WTC11 (cell line): ENCODE results near the gene SP140L. TPM values are rescaled to one million over a fixed set of nuclear protein-coding genes. Genes with fewer than 3 reads are reported as not detected.
"Not testable (repeated sequence)": the region's sequence is repeated elsewhere in the genome, so short reads cannot be mapped to it uniquely, and the experiment has no call there.

ENCODE experiments used
- ATAC-seq: fragments of 200-7000 bp; cut with Tn5 transposase; 2 replicates; pipeline ENCODE4 v1.10.0; 2021; ENCODE audit warnings: mild to moderate bottlenecking, moderate library complexity
- CTCF ChIA-PET: fragments of 300-600 bp; sonication (Branson Sonifier 250); formaldehyde crosslinking; loops from one replicate; lab custom pipeline; 2021; ENCODE audit warnings: antibody characterized with exemption; lab: Charles Lee
- POLR2A ChIA-PET: fragments of 350-600 bp; sonication (Branson Sonifier 250); formaldehyde crosslinking; loops from one replicate; lab custom pipeline; 2021; ENCODE audit warnings: antibody characterized with exemption; lab: Charles Lee
- DNase-seq: peaks from one replicate; pipeline ENCODE4 v3.0.0; 2021; ENCODE audit warnings: low spot score
- H3K27ac Mint-ChIP-seq: 2 replicates; pipeline ENCODE4 v1.8.0; 2021; ENCODE audit warnings: mixed read lengths
- H3K27me3 Mint-ChIP-seq: 2 replicates; pipeline ENCODE4 v1.8.0; 2021; ENCODE audit warnings: low read depth, mild to moderate bottlenecking, moderate library complexity, mixed read lengths
- H3K36me3 Mint-ChIP-seq: 2 replicates; pipeline ENCODE4 v1.8.0; 2021; ENCODE audit warnings: mixed read lengths
- H3K4me1 Mint-ChIP-seq: 2 replicates; pipeline ENCODE4 v1.8.0; 2022; ENCODE audit warnings: mixed read lengths
- H3K4me3 Mint-ChIP-seq: 2 replicates; pipeline ENCODE4 v1.8.0; 2021; ENCODE audit warnings: mild to moderate bottlenecking, moderate library complexity, mixed read lengths
- H3K9me3 Mint-ChIP-seq: 2 replicates; pipeline ENCODE4 v1.8.0; 2021; ENCODE audit warnings: mixed read lengths
- AFF4 ChIP-seq: sonication (generic); formaldehyde crosslinking; IDR thresholded peaks from 2 replicates; pipeline ENCODE4 v1.8.1; 2023; ENCODE audit warnings: mild to moderate bottlenecking, missing genetic modification reagents, borderline replicate concordance
- CREB1 ChIP-seq: sonication (generic); formaldehyde crosslinking; IDR thresholded peaks from 2 replicates; pipeline ENCODE4 v1.8.0; 2023; ENCODE audit warnings: mild to moderate bottlenecking, missing genetic modification reagents
- E2F1 ChIP-seq: sonication (generic); formaldehyde crosslinking; IDR thresholded peaks from 2 replicates; pipeline ENCODE4 v1.8.0; 2022; ENCODE audit warnings: mild to moderate bottlenecking, missing genetic modification reagents
- E2F5 ChIP-seq: sonication (generic); formaldehyde crosslinking; IDR thresholded peaks from 2 replicates; pipeline ENCODE4 v1.8.1; 2022; ENCODE audit warnings: mild to moderate bottlenecking, moderate library complexity, missing genetic modification reagents
- FOXP1 ChIP-seq: sonication (generic); formaldehyde crosslinking; IDR thresholded peaks from 2 replicates; pipeline ENCODE4 v1.8.0; 2022; ENCODE audit warnings: missing genetic modification reagents, mild to moderate bottlenecking, moderate library complexity, borderline replicate concordance
- GRHL2 ChIP-seq: fragments of 250-450 bp; sonication (Bioruptor Pico); IDR thresholded peaks from 2 replicates; pipeline ENCODE4 v1.8.0; 2022; ENCODE audit warnings: mild to moderate bottlenecking, moderate library complexity; ENCODE audit not compliant: insufficient replicate concordance, severe bottlenecking
- JUN ChIP-seq: sonication (generic); formaldehyde crosslinking; IDR thresholded peaks from 2 replicates; pipeline ENCODE4 v1.8.0; 2023; ENCODE audit warnings: mild to moderate bottlenecking, missing genetic modification reagents
- NR3C1 ChIP-seq: sonication (generic); formaldehyde crosslinking; conservative IDR thresholded peaks from 2 replicates; pipeline ENCODE4 v1.8.1; 2023; ENCODE audit warnings: low read depth, mild to moderate bottlenecking, missing genetic modification reagents
- PRRX2 ChIP-seq: fragments of 250-450 bp; sonication (Bioruptor Pico); IDR thresholded peaks from 2 replicates; pipeline ENCODE4 v1.8.0; 2021; ENCODE audit warnings: mild to moderate bottlenecking
- RELA ChIP-seq: sonication (generic); formaldehyde crosslinking; IDR thresholded peaks from 2 replicates; pipeline ENCODE4 v1.8.1; 2022; ENCODE audit warnings: missing genetic modification reagents, mild to moderate bottlenecking, borderline replicate concordance
- RORB ChIP-seq: fragments of 250-450 bp; sonication (Bioruptor Pico); IDR thresholded peaks from 2 replicates; pipeline ENCODE4 v1.9.0; 2021; ENCODE audit warnings: mild to moderate bottlenecking
- SMAD3 ChIP-seq: sonication (generic); formaldehyde crosslinking; IDR thresholded peaks from 2 replicates; pipeline ENCODE4 v1.8.0; 2022; ENCODE audit warnings: missing genetic modification reagents, mild to moderate bottlenecking, borderline replicate concordance
- TCF7 ChIP-seq: sonication (generic); formaldehyde crosslinking; IDR thresholded peaks from 2 replicates; pipeline ENCODE4 v1.8.0; 2022; ENCODE audit warnings: mild to moderate bottlenecking, low read depth, missing genetic modification reagents, moderate library complexity
- ZNF138 ChIP-seq: sonication (generic); formaldehyde crosslinking; conservative IDR thresholded peaks from 2 replicates; pipeline ENCODE4 v1.8.1; 2022; ENCODE audit warnings: mild to moderate bottlenecking, moderate library complexity, missing genetic modification reagents
- ZNF219 ChIP-seq: sonication (generic); formaldehyde crosslinking; IDR thresholded peaks from 2 replicates; pipeline ENCODE4 v1.8.0; 2023; ENCODE audit warnings: missing genetic modification reagents, mild to moderate bottlenecking, borderline replicate concordance
- ZNF425 ChIP-seq: fragments of 250-450 bp; sonication (Bioruptor Pico); conservative IDR thresholded peaks from 2 replicates; pipeline ENCODE4 v1.9.0; 2021; ENCODE audit warnings: mild to moderate bottlenecking
- ZNF512 ChIP-seq: sonication (generic); formaldehyde crosslinking; IDR thresholded peaks from 2 replicates; pipeline ENCODE4 v1.8.1; 2022; ENCODE audit warnings: missing genetic modification reagents, borderline replicate concordance
- ZNF532 ChIP-seq: fragments of 250-450 bp; sonication (Bioruptor Pico); IDR thresholded peaks from 2 replicates; pipeline ENCODE4 v1.9.0; 2021; ENCODE audit warnings: mild to moderate bottlenecking, borderline replicate concordance
- total RNA-seq: library from RNA; stranded (reverse); gene quantifications from 3 replicates; pipeline ENCODE4 v1.2.3, GENCODE V29; 2021

SP140L gene
- total RNA-seq, 1 experiment from 2014 or later, result 3.2 TPM

- H3K4me3 Mint-ChIP-seq, POLR2A ChIA-PET, DNase-seq, ATAC-seq, H3K36me3 Mint-ChIP-seq, CTCF ChIA-PET, H3K27ac Mint-ChIP-seq, H3K27me3 Mint-ChIP-seq, H3K4me1 Mint-ChIP-seq: not testable (repeated sequence)
- H3K9me3 Mint-ChIP-seq, result peaks cover 11% of the 10 kb centered on the region
Observed at GRCh38 chr2:230401026-230401425, 74.0 kb downstream of the SP140L start.

GRCh38 chr2:230403746-230404145 lies 76.8 kb downstream of the SP140L start:
- Mint-ChIP-seq H3K4me3 (no peak overlapping the region), H3K9me3 (0 out of 2 replicates have a peak, but pooled peaks cover 4% of the 10 kb centered on the region), H3K4me1 (peaks cover 8% of the 10 kb centered on the region), H3K27me3 (no peaks in the 10 kb centered on the region), H3K27ac (no peak overlapping the region), H3K36me3 (no peaks in the 10 kb centered on the region)
- ChIA-PET CTCF (interaction anchor here (0.9 kb wide), 1 partner anchor 336 kb away, joined by 3 read pairs; no protein-coding TSS in a partner anchor), POLR2A (no interaction called here)
- DNase-seq, result no peak
- TF ChIP-seq ZNF425 (CRISPR knock-in tag) (no peak), ZNF532 (no peak), AFF4 (CRISPR knock-in tag) (no peak), GRHL2 (CRISPR knock-in tag) (no peak), CREB1 (CRISPR knock-in tag) (no peak), FOXP1 (CRISPR knock-in tag) (no peak), SMAD3 (CRISPR knock-in tag) (no peak), E2F1 (CRISPR knock-in tag) (no peak)
- no peak for ATAC-seq

- Mint-ChIP-seq H3K27ac (no peak overlapping the region), H3K9me3 (0 out of 2 replicates have a peak, but pooled peaks cover 4% of the 10 kb centered on the region), H3K36me3 (no peaks in the 10 kb centered on the region), H3K4me3 (no peak overlapping the region), H3K27me3 (peaks cover 13% of the 10 kb centered on the region), H3K4me1 (peaks cover 8% of the 10 kb centered on the region)
- ChIA-PET CTCF (no interaction called here), POLR2A (no interaction called here)
- ATAC-seq, result no peak
- DNase-seq, result no peak
- no peak for TF ChIP-seq PRRX2 (CRISPR knock-in tag)
- no peak for TF ChIP-seq ZNF219
- no peak for TF ChIP-seq FOXP1 (CRISPR knock-in tag)
- TF ChIP-seq ZNF138, result no peak
- no peak for TF ChIP-seq JUN
- TF ChIP-seq RELA, result no peak
- no peak for TF ChIP-seq TCF7 (CRISPR knock-in tag)
- no peak for TF ChIP-seq CREB1 (CRISPR knock-in tag)
- no peak for TF ChIP-seq ZNF512 (CRISPR knock-in tag)
- no peak for TF ChIP-seq NR3C1 (CRISPR knock-in tag)
- TF ChIP-seq E2F5, result no peak
- no peak for TF ChIP-seq RORB (CRISPR knock-in tag)
Observed at GRCh38 chr2:230405824-230406223, 78.8 kb downstream of the SP140L start.
